ENCODE results near the gene TSPO. TPM values are rescaled to one million over a fixed set of nuclear protein-coding genes. Genes with fewer than 3 reads are reported as not detected.

TSPO gene
- total and polyA plus RNA-seq, 9 of the 15 experiments (the other 6 are each of a cell fraction or from before 2014, with no cell fraction given) = 4.9 to 126 (median 25.3) TPM

- TF ChIP-seq AFF4 (CRISPR knock-in tag; IDR thresholded peaks at IDR 0.05) = no peak
- peak; percentile 76 for TF ChIP-seq MAX (CRISPR knock-in tag; IDR thresholded peaks at IDR 0.05)
- no peak for TF ChIP-seq ZNF398 (CRISPR knock-in tag; IDR thresholded peaks at IDR 0.05)
- TF ChIP-seq ESRRA (IDR thresholded peaks at IDR 0.05; ENCODE audit: borderline replicate concordance, low read depth) = peak; percentile 93
- TF ChIP-seq CHAMP1 (IDR thresholded peaks at IDR 0.05) = no peak
- no peak for TF ChIP-seq THAP7 (CRISPR knock-in tag; IDR thresholded peaks at IDR 0.05)
- no peak for TF ChIP-seq ZNF143 (CRISPR knock-in tag; IDR thresholded peaks at IDR 0.05)
- TF ChIP-seq NR0B1 (IDR thresholded peaks at IDR 0.05; ENCODE audit: partially characterized antibody) = no peak
- no peak for TF ChIP-seq ZNF347 (CRISPR knock-in tag; IDR thresholded peaks at IDR 0.05; ENCODE audit: low read depth)
- TF ChIP-seq EP400 (IDR thresholded peaks at IDR 0.05) = peak; percentile 60
- TF ChIP-seq ZNF79 (CRISPR knock-in tag; IDR thresholded peaks at IDR 0.05; ENCODE audit: low read depth) = no peak
- TF ChIP-seq ZNF133 (CRISPR knock-in tag; IDR thresholded peaks at IDR 0.05) = no peak
- TF ChIP-seq ARID2 (IDR thresholded peaks at IDR 0.05) = no peak
- TF ChIP-seq KAT2B (IDR thresholded peaks at IDR 0.05; ENCODE audit: low read depth, low read length) = no peak
- TF ChIP-seq NR2C1 (IDR thresholded peaks at IDR 0.05) = peak; percentile 29; the same call in 1 of the 2 replicates
- TF ChIP-seq NR2C1 (tag; IDR thresholded peaks at IDR 0.05) = peak; percentile 61
- TF ChIP-seq LCOR (CRISPR knock-in tag; IDR thresholded peaks at IDR 0.05) = no peak
- no peak for TF ChIP-seq NFATC3 (IDR thresholded peaks at IDR 0.05)
These were observed 32.3 kb downstream of the TSPO start (continued) for GRCh38 chr22:43183496-43184277.
